NB4 (cell line): ENCODE data around the gene AP5B1.

Experiments
- CTCF ChIP-seq: IDR thresholded peaks from one replicate; pipeline ENCODE4 v1.5.1; 2012; ENCODE audit warnings: low read depth, low read length
- MAX ChIP-seq: IDR thresholded peaks from 2 replicates; pipeline ENCODE4 v1.6.1; 2011; ENCODE audit warnings: low read depth, low read length
- POLR2A ChIP-seq: IDR thresholded peaks from 2 replicates; pipeline ENCODE4 v1.6.1; 2011; ENCODE audit warnings: mild to moderate bottlenecking; ENCODE audit not compliant: insufficient read length; ENCODE audit errors: extremely low read depth

GRCh38 chr11:65767406-65767805 lies 13.4 kb downstream of the AP5B1 start:
- TF ChIP-seq CTCF (no peak), POLR2A (no peak), MAX (no peak)
